Hypothalamus (tissue), 51 donors: ENCODE results near the gene RPS28.
"Not testable (repeated sequence)": the region's sequence is repeated elsewhere in the genome, so short reads cannot be mapped to it uniquely, and the experiment has no call there.

Source experiments
- DNase-seq, 51 donors: peaks; one replicate each; lab custom pipeline; 2025; lab: John Stamatoyannopoulos, UW

RPS28 gene

DNA sequence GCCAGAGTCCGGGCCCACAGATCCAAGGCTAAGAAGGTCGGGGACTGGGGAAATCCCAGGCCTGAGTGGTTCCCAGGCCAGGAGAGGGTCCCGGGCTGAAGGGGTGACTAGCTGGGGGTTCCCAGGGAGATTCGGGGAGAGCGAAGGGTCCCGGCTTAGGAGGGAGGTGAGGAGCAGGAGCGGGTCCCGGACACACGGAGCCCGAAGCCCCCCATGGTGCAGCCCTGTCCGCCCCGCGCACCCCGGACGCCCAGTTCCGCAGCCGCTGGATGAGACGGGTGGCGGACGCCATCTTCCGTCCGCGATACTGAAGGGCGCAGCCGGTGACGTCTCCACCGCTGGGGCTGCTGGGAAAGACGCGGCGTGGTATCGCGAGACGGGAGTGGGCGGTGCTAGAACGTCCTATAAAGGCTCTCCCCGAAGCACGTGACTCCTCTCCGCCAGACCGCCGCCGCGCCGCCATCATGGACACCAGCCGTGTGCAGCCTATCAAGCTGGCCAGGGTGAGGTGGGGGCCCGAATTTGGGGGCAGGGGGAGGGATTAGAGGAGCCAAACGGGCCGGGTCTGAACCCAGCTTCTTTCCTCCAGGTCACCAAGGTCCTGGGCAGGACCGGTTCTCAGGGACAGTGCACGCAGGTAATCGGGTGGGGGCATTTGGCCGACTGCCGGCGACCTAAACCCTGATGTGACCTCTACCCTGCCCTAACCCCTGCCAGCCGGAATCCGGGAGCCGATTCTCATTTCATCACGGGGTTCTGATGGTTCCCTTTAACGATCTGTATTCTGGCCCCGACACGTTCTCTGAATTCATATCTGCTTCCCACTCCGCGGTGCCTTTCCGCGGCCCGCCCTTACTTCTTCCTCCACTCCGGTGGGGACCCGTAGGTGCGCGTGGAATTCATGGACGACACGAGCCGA lies at the start of gene RPS28, which contains the start of gene NDUFA7:
Gene RPS28, plus strand, starts transcription at position 430 of the 919 bp plus-strand sequence. Its CDS starts 35 bp downstream, at position 465.
Gene NDUFA7, minus strand, starts transcription at position 309 of the 919 bp plus-strand sequence. Its CDS starts 17 bp downstream, at position 292.
- DNase-seq: peak; percentile 55 to 98 (median 92)

DNA sequence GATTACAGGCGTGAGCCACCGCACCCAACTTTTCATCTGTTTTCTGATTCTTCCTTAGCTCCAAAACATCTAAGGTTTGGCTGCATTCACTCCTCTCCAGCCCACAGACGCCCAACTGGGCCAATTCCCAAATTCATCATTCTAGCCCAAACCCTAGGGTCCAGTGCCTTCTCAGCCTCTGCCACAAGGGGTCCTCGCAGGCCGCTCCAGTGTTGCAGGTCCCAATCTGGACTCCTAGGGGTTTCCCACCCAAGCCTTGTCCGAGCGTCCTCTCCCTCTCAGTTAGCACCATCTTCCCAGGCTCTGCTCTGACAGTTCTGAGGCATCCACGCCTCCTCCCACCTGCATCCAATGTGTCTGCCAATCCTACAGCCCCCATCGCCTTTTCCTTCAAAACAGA lies 44.8 kb upstream of the RPS28 start:
- not testable (repeated sequence) for DNase-seq

DNA sequence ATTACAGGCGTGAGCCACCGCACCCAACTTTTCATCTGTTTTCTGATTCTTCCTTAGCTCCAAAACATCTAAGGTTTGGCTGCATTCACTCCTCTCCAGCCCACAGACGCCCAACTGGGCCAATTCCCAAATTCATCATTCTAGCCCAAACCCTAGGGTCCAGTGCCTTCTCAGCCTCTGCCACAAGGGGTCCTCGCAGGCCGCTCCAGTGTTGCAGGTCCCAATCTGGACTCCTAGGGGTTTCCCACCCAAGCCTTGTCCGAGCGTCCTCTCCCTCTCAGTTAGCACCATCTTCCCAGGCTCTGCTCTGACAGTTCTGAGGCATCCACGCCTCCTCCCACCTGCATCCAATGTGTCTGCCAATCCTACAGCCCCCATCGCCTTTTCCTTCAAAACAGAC lies 30.0 kb upstream of the RPS28 start:
- DNase-seq: not testable (repeated sequence)

DNA sequence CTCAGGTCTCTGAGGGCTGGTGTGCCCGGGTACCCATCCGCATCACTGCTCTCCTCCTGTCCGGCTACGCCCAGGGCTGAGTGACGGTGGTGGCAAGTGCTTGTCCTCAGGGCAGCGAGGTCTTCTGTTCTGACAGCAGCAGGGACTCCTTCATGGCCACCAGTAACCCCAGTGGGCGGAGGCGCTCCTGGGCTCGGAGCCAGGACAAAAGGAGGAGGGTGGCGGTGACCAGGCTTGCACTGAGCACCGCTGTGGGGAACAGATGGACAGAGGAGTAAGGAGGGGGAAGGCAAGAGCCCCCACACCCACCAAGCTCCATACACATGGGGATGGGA lies 19.0 kb upstream of the RPS28 start:
- DNase-seq: peak in 4 of 51 donors; percentile 3 to 27 (median 10)

DNA sequence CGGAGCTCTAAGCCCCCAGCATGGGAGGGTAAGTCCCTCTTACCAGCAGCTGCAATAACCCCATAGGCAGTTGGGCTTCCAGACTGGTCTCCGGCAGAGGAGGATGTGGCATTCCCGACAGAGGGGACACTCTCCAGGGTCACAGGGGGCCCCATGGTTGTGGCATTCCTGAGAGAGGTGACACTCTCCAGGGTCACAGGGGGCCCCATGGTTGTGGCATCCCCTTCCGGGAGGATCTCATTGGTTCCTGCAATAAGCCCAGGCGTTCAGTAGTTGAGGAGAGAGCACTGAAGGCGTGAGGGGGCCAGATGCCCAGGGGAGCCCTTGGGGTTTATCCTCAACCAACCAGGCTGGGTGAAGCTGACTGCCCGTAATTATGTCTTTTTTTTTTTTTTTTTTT lies 18.6 kb upstream of the RPS28 start:
- no peak for DNase-seq

DNA sequence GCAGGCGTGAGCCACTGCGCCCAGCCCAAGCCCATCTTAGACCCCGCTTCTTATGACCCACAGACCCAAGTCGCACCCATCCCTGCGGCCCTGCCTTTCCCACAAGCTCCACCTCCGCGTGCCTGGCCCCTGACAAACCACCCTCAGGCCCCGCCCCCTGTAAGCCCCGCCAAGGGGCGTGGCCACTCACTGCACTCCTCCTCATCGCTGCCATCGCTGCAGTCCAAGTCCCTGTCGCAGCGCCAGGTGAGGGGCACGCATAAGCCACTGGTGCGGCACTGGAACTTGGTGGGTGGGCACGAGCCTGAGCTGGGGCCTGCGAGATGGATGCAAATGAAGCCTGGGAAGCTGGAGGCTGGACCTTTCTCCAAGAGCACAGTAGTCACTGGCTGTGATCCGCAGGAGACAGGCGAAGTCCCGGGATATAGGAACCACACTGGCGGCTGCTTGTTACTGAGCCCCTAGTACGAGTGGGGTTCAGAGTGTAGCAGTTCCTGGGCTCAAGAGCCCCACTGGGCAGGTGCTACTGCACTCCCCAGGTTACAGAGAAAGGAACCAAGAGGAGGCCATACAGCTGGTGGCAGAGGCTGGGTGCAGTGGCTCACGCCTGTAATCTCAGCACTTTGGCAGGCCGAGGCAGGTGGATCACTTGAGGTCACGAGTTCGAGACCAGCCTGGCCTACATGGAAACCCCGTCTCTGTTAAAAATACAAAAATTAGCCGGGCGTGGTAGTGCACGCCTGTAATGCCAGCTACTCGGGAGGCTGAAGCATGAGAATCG lies 16.3 kb upstream of the RPS28 start:
- DNase-seq: no peak

DNA sequence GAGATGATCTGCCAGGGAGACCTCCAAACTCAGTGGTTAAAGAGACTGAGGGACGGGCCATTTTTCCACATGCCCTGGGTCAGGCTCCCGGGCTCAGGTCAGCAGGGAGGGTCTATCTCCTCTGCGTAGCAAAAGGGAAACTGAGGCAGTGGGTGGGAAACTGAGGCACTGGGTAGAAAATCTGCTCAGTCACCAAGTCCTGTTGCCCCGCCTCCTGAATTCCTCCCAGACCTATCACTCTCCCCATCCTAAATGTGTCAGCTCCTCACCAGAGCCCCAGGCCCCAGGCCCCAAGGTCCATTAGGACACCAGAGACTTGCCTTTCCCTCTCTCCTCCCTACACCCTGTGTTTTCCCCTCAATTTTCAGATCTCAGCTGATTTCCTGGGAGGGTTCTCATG lies 15.5 kb upstream of the RPS28 start:
- no peak for DNase-seq

DNA sequence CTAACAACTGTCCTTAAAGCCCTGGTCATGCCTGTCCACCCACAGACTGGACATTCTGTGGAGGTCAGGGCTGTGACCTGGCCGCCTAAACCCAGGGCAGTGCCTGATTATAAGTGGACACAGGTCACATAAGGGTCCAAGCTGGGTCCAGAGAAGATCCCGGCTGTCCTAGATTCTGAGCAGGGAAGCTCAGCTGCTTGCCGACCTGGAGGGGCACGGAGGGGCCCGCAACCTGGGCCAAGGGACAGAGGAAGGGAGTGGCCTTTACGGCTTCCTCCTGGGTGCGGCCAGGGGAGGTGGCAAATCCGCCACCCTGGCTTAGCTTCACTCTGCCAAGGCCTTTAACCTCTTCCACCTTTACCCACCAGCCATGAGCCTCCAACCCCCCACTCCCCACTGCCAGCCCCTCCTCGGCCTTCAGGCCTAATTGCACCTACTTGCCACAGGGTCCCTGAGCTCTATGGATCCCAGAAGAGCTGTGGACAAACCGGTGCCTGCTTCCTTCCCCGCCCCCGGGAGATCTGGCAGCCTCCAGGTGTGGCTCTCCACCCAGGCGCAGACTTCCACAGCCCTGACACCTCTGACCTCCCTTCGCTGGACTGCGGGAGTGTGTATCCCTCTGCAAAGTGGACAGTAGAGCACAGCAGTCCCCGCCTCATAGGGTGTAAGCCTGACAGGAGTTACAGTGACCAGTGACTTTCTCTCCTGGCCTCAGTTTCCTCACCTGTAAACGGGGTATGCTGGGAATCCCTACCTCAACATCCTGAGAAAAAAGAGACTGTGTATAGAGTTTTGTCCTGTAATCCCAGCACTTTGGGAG lies 14.9 kb upstream of the RPS28 start:
- no peak for DNase-seq

DNA sequence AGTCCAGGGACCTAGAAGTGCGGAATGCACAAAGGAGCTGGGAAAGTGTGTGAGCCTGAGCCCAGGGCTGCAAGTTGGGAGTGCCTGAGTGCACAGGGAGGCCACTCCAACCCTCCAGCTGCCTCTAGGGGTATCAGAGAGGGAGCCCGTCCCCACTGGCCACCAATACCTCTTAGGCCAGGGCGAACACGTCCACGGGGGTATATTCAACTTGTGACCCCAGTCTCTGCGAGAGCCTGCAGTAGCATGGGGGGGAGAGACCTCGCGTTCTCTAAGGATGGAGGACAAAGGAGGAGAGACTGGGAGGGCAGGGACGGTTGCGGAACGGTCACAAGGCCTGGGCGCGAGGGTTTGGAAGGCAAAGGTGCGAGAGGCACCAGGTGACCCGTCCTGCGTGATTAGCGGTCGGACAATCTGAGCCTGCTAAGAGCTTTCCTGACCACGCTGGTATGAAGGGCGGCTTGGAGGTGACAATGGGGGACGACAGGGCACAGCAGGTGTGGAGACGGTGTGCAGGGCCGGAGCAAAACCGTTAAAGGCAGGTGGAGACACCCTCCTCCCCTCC lies 13.8 kb upstream of the RPS28 start:
- DNase-seq: peak in 1 of 51 donors; percentile 30

DNA sequence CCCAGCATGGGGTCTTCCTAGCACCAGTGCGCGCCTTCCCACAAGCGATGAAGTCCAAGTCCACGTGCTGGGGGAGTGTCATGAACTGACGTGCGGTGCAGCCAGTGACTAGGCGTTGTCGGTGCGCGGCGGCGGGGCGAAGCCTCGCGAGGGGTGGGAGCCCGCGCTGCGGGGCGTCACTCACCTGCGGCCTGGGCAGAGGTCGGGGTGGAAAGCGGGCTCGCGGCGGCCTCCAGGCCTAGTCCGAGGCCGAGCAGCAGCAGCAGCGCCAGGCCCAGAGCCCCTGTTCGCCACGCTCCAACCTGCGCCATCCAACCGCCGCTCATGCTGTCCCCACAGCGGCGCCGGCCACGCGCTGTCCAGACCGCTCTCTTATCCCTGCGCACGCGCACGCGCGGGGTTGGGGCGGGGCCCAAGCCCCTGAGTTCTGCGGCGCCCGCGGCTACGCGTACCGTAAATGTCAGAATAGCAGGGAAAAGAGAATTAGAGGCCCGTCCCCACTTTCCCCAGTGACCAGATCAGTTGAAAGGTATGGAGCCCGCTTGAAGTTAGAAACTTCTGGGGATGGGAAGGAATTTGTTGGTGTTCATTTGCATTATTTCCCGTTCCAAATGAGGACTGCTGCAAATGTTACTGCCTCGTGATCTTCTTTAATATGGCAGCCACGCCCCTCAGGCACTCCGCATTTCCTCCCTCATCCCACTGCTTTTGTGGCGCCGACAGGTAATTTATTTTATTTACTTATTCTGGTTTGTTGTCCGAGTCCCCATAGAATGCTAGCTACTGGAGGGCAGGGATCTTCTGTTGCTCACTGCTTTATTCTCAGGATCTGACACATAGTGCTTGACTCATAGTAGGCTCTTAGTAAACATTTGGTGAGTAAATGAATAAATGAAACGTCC lies 13.1 kb upstream of the RPS28 start, which contains the start of gene CD320:
Gene CD320, minus strand, starts transcription at position 394 of the 902 bp plus-strand sequence. Its CDS starts 68 bp downstream, at position 326.
- DNase-seq: peak; percentile 37 to 94 (median 81)

DNA sequence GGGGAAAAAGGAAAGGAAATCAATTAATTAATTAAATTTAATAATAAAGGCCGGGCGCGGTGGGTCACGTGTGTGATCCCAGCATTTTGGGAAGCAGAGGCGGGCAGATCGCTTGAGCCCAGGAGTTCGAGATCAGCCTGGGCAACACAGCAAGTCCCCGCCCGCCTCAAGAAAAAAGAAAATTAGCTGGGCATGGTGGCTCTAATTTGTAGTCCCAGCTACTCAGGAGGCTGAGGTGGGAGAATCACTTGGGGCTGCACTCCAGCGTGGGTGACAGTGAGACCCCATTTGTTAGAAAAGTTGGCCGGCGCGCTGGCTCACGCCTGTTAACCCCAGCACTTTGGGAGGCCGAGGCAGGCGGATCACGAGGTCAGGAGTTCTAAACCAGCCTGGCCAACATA lies 12.4 kb upstream of the RPS28 start:
- DNase-seq: no peak

DNA sequence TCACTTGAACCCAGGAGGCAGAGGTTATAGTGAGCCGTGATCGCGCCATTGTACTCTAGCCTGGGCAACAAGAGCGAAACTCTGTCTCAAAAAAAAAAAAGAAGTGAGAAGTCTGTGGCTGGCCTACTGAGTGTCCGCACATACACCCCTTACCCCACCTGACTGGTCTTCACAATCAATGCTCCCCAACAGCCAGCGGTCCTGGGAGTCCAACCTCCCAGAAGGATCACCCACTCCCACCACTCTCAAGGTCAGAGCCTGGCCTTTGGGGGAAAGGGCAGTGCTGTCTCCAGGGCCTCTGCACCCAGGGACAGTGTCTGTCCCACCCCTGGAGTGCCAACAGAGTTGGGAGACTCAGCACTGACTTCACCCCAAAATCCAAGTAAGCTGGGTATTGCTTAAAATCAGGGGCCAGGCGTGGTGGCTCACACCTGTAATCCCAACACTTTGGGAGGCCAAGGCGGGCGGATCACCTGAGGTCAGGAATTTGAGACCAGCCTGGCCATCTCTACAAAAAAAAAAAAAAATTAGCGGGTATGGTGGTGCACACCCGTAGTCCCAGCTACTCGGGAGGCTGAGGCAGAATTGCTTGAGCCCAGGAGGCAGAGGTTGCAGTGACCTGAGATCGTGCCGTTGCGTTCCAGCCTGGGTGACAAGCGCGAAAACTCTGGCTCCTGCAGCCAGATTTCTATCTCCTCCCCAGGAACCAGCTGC lies 10.8 kb upstream of the RPS28 start:
- DNase-seq: no peak

DNA sequence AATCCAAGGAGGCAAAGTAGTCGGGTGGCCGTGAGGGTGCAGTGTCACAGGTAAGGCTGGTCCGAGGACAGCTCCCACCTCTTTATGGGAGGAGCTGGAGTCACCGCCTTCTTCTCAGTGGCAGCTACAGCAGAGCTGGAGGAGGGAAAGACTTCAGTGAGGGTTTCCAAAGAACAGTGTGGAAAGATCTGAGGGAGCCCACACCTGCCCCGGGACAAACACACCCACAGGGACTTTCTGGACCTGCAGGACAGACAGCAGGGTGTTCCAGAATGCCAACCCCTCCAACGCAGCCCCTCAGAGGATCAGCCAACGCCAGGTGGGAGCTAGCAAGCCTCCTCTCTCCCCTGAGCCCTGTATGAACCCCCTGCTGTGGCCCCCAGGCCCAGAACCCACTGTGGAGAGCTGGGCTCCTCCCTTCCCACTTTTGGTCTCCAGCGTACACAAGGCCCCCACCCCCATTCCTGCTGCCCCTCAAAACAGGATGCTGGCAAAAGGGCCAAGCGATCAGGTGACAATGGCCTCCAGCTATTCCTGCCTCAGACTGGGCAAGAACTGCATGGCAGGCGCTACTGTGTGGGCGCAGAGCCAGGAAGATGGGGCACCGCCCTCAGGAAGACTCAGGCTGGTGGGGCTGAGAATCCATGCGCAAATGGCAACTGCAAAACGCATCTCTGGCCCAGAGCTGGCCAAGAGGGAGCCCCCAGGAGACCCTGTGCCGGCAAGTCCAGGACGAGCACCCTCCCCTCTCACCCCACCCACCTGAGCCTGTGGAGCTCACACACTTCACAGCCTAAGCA lies 9.6 kb upstream of the RPS28 start:
- no peak for DNase-seq

DNA sequence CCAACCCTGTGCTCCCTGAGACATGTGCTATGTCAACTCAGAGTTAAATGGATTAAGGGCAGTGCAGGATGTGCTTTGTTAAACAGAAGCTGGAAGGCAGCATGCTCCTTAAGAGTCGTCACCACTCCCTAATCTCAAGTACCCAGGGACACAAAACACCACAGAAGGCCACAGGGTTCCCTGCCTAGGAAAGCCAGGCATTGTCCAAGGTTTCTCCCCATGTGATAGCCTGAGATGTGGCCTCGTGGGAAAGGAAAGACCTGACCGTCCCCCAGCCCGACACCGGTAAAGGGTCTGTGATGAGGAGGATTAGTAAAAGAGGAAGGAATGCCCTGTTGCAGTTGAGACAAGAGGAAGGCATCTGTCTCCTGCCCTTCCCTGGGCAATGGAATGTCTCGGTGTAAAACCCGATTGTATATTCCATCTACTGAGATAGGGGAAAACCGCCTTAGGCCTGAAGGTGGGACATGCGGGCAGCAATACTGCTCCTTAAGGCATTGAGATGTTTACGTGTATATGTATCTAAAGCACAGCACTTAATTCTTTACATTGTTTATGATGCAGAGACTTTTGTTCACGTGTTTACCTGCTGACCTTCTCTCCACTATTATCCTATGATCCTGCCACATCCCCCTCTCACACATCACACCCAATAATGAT lies 6.2 kb upstream of the RPS28 start:
- not testable (repeated sequence) for DNase-seq

DNA sequence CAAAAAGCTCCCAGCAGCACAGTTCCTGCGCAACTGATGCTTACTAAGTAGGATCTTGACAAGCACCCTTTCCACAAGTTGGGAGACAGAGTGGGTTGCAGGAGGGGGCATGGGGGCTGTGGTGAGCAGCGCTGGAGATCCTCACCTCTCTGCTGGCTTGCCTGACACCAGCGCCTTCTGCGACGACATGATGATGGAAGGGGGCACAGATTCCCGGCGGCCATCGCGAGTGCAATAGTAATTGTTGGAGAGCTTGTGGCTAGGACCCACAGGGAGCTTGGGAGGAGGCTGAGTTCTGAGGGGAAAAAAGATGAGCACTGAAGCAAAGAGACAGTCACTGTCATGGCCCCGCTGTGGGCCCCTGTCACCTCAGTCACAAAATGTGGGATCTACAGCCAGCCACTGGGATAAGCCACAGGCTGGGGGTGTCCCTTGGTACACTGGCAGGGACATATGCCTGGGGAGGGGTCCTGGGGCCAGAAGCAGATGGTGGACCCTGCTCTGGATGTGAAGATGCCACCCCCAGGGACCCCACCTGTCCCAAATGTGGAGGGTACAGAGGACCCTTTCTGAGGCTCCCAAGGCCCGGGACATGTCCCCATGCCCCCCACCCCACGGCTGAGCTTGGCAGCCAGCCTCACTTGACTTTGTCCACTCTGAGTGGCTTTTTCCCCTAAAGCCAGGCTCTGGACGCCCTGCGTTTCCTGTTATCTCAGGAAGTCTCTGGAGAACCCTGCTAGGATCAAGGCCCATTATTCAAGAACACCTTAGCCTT lies 4.8 kb upstream of the RPS28 start:
- DNase-seq: no peak

DNA sequence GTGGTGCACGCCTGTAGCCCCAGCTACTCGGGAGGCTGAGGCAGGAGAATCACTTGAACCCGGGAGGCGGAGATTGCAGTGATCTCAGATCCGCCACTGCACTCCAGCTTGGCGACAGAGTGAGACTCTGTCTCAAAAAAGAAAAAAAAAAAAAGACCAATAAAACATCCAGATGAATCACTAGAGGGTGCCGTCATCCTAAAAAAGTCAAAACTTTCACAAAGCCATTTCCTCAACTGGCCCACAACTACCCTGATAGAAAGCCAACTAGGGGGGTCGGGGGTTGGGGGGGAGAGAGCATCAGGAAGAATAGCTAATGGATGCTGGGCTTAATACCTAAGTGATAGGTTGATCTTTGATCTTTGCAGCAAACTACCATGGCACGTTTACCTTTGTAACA lies 2.5 kb upstream of the RPS28 start:
- DNase-seq: not testable (repeated sequence)
